ENCODE measurements around the gene KLHL36.

Gene KLHL36

GRCh38 chr16:84604477-84605013 is 43.8 kb upstream of the KLHL36 start:
- ChIA-PET POLR2A (no interaction called here), CTCF (interaction anchor here (1.1 to 2.2 kb wide), 2 partner anchors 18 to 122 kb away, joined by 3 to 6 read pairs; no protein-coding TSS in a partner anchor)
- no peak for TF ChIP-seq CTCF (IDR thresholded peaks at IDR 0.05; ENCODE audit: control extremely low read depth, extremely low read depth, low read depth, missing control alignments)
- DNase-seq (ENCODE audit: extremely low spot score): no peak

- CTCF ChIA-PET: interaction anchor here (2.2 to 3.5 kb wide), 2 partner anchors 10 to 17 kb away, joined by 6 to 15 read pairs; no protein-coding TSS in a partner anchor
- POLR2A ChIA-PET: no interaction called here
- no peak for TF ChIP-seq CTCF (IDR thresholded peaks at IDR 0.05; ENCODE audit: control extremely low read depth, extremely low read depth, low read depth, missing control alignments)
- DNase-seq (ENCODE audit: extremely low spot score): no peak
These were observed 42.9 kb upstream of the KLHL36 start for GRCh38 chr16:84605339-84605848.

GRCh38 chr16:84606081-84606875 is 42.0 kb upstream of the KLHL36 start:
- ChIA-PET POLR2A (no interaction called here), CTCF (interaction anchor here (1.2 to 3.5 kb wide), 4 partner anchors 9 to 100 kb away, joined by 3 to 15 read pairs (median 5); no protein-coding TSS in a partner anchor)
- no peak for TF ChIP-seq CTCF (IDR thresholded peaks at IDR 0.05; ENCODE audit: control extremely low read depth, extremely low read depth, low read depth, missing control alignments)
- DNase-seq (ENCODE audit: extremely low spot score): no peak

GRCh38 chr16:84607061-84607460 is 41.2 kb upstream of the KLHL36 start:
- ChIA-PET CTCF (interaction anchor here (1.2 to 3.5 kb wide), 4 partner anchors 9 to 101 kb away, joined by 3 to 18 read pairs (median 10); no protein-coding TSS in a partner anchor), POLR2A (no interaction called here)
- TF ChIP-seq CTCF (IDR thresholded peaks at IDR 0.05; ENCODE audit: control extremely low read depth, extremely low read depth, low read depth, missing control alignments): no peak
- no peak for DNase-seq (ENCODE audit: extremely low spot score)

- no peak for TF ChIP-seq CTCF (IDR thresholded peaks at IDR 0.05; ENCODE audit: control extremely low read depth, extremely low read depth, low read depth, missing control alignments)
- CTCF ChIA-PET: interaction anchor here (1.2 to 3.5 kb wide), 5 partner anchors 8 to 102 kb away, joined by 3 to 18 read pairs (median 10); no protein-coding TSS in a partner anchor
- POLR2A ChIA-PET: no interaction called here
- peak; percentile 71 for DNase-seq (ENCODE audit: extremely low spot score)
These were observed 40.6 kb upstream of the KLHL36 start for GRCh38 chr16:84607694-84608093.

- DNase-seq (ENCODE audit: extremely low spot score): no peak
- TF ChIP-seq CTCF (IDR thresholded peaks at IDR 0.05; ENCODE audit: control extremely low read depth, extremely low read depth, low read depth, missing control alignments): no peak
- ChIA-PET POLR2A (interaction anchor here (0.5 kb wide), 1 partner anchor 23 kb away, joined by 4 read pairs; no protein-coding TSS in a partner anchor), CTCF (interaction anchor here (1.0 to 3.5 kb wide), 5 partner anchors 7 to 15 kb away, joined by 4 to 18 read pairs (median 10); no protein-coding TSS in a partner anchor)
These were observed 40.0 kb upstream of the KLHL36 start for GRCh38 chr16:84608282-84608681.
